HG03280 (cell line): ENCODE measurements around the gene PCID2.

Source experiments
- ATAC-seq: cut with Tn5 transposase; IDR thresholded peaks from one replicate; pipeline ENCODE4 v1.9.1; 2021; ENCODE audit warnings: mild to moderate bottlenecking, moderate library complexity; ENCODE audit not compliant: unreplicated experiment

The PCID2 gene

DNA sequence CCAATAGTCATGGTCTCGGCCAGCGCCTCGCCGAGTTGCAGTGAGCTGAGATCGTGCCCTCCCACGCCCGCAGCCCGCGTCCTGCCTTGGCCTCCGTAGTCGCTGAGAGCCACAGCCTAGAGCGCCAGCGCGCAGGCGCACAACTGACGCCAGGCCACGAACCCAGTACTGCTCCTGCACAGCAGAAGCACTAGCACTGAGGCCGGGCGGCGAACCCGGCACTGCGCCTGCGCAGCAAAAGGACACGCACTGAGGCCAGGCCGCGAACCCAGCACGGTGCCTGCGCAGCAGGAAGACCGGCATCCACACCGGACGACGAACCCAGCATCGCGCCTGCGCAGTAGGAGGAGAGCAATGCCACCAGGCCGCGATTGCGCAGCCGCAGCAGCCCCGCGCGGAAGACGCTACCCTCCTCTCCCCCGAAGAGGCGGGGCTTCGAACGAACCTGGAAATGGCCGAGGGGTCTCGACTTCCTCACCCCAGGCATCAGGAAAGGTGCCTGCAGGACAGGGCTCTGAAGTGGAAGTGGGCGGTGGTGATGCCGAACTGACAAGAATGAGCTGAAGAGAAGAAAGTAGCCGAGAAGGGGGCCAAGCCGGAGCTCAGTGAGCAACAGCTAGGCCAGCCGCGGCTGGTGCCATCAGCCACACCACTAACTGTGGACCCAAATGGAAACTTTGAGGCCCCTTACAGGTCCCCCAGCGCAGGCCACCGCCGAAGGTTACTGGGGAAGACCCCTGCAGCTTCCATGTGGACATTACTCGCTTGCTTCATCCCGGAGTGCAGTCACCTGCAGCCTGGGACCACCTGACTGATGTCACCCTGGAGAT lies 78.3 kb downstream of the PCID2 start:
- ATAC-seq, result no peak

DNA sequence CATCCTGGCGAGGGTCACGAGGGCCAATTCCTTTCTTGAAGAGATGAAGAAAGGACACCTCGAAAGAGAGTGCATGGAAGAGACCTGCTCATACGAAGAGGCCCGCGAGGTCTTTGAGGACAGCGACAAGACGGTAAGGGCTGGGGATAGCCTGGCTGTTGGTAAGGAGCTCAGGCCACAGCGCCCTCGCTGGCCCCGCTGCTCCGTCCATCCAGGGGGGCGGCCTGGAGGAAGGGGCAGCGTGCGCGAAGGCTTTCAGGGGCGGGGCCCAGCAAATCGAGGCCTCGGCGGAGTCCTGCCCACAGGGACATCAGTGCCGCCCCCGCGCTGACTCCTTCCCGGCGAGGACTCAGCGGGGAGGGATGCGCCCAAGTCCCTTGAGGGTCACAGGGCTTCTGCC lies 79.0 kb downstream of the PCID2 start:
- no peak for ATAC-seq
